ENCODE data around the gene ACTN2.
"Not testable (repeated sequence)": the region's sequence is repeated elsewhere in the genome, so short reads cannot be mapped to it uniquely, and the experiment has no call there.

DNA sequence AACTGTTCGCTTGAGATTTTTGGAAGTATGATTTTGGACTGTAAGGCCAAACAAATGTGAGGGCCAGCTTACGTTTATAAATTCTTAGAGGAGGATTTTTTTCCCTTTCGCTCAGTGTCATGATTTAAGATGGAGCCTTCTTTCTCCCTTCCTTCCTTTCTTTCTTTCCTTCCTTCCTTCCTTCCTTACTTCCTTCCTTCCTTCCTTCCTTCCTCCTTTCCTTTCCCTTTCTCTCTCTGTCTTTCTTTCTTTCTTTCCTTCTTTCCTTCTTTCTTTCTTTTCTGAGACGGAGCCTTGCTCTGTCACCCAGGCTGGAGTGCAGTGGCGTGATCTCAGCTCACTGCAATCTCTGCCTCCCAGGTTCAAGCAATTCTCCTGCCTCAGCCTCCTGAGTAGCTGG, 17.4 kb upstream of the ACTN2 start:
- not testable (repeated sequence) for TF ChIP-seq EP300, CTCF, POLR2A, POLR2AphosphoS5 (IDR thresholded peaks at IDR 0.05)
